GM23338 (cell line): ENCODE data around the gene GET4. TPM values are rescaled to one million over a fixed set of nuclear protein-coding genes. Genes with fewer than 3 reads are reported as not detected.

Source experiments
- ATAC-seq: fragments of 200-7000 bp; cut with Tn5 transposase; 3 replicates; pipeline ENCODE4 v1.9.1; 2020
- DNase-seq: peaks from one replicate; pipeline ENCODE4 v3.0.0-alpha.2; 2015; ENCODE audit warnings: low spot score
- H2AFZ ChIP-seq: fragments of 200-600 bp; sonication (generic); 2 replicates; pipeline ENCODE4 v1.8.0; 2016; ENCODE audit warnings: antibody characterized with exemption, mild to moderate bottlenecking, moderate library complexity
- H3F3A ChIP-seq: fragments of 200-600 bp; sonication (generic); replicated peaks from 2 replicates; pipeline ENCODE4 v1.8.0; 2017; ENCODE audit warnings: antibody characterized with exemption, mixed run types, low read depth
- H3K27ac ChIP-seq: fragments of 200-600 bp; sonication (generic); 2 replicates; pipeline ENCODE4 v1.6.1; 2016; ENCODE audit warnings: low read depth
- H3K27me3 ChIP-seq: fragments of 200-600 bp; sonication (generic); 2 replicates; pipeline ENCODE4 v1.8.0; 2016; ENCODE audit warnings: mild to moderate bottlenecking, mixed run types, moderate library complexity; ENCODE audit not compliant: insufficient read depth
- H3K36me3 ChIP-seq: fragments of 200-600 bp; sonication (generic); 2 replicates; pipeline ENCODE4 v1.8.0; 2016; ENCODE audit warnings: mild to moderate bottlenecking; ENCODE audit not compliant: insufficient read depth
- H3K4me1 ChIP-seq: fragments of 200-600 bp; sonication (generic); 2 replicates; pipeline ENCODE4 v1.8.0; 2016; ENCODE audit warnings: mild to moderate bottlenecking, moderate library complexity; ENCODE audit not compliant: insufficient read depth
- H3K4me2 ChIP-seq: fragments of 200-600 bp; sonication (generic); 2 replicates; pipeline ENCODE4 v1.7.1; 2017; ENCODE audit warnings: mixed run types
- H3K4me3 ChIP-seq: fragments of 200-600 bp; sonication (generic); 2 replicates; pipeline ENCODE4 v1.6.1; 2016; ENCODE audit warnings: mixed run types
- H3K79me2 ChIP-seq: fragments of 200-600 bp; sonication (generic); replicated peaks from 2 replicates; pipeline ENCODE4 v1.8.0; 2017; ENCODE audit warnings: mild to moderate bottlenecking; ENCODE audit not compliant: insufficient read depth
- H3K9me2 ChIP-seq: fragments of 200-600 bp; sonication (generic); 2 replicates; pipeline ENCODE4 v1.8.0; 2017; ENCODE audit not compliant: insufficient read depth
- H4K20me1 ChIP-seq: fragments of 200-600 bp; sonication (generic); replicated peaks from 2 replicates; pipeline ENCODE4 v1.8.0; 2017; ENCODE audit warnings: mild to moderate bottlenecking; ENCODE audit not compliant: insufficient read depth
- H3K27ac Mint-ChIP-seq: 2 replicates; pipeline ENCODE4 v1.8.0; 2020; ENCODE audit warnings: inconsistent platforms, mild to moderate bottlenecking, moderate library complexity, mixed read lengths
- H3K27me3 Mint-ChIP-seq: 3 replicates; pipeline ENCODE4 v1.8.0; 2022; ENCODE audit warnings: low read depth, mild to moderate bottlenecking, moderate library complexity, mixed read lengths, inconsistent platforms; ENCODE audit not compliant: insufficient read depth, poor library complexity
- H3K36me3 Mint-ChIP-seq: 3 replicates; pipeline ENCODE4 v1.8.0; 2021; ENCODE audit warnings: low read depth, mild to moderate bottlenecking, inconsistent platforms, moderate library complexity, mixed read lengths
- H3K4me1 Mint-ChIP-seq: 3 replicates; pipeline ENCODE4 v1.8.0; 2020; ENCODE audit warnings: mild to moderate bottlenecking, inconsistent platforms, mixed read lengths
- H3K4me3 Mint-ChIP-seq: 3 replicates; pipeline ENCODE4 v1.8.0; 2021; ENCODE audit warnings: moderate library complexity, mild to moderate bottlenecking, inconsistent platforms, mixed read lengths
- H3K9me3 Mint-ChIP-seq: 3 replicates; pipeline ENCODE4 v1.8.0; 2020; ENCODE audit warnings: moderate library complexity, mild to moderate bottlenecking, inconsistent platforms, mixed read lengths
- CREB1 ChIP-seq: fragments of 250-450 bp; sonication (Bioruptor Pico); IDR thresholded peaks from 2 replicates; pipeline ENCODE4 v1.5.0; 2020; ENCODE audit warnings: low read depth, mild to moderate bottlenecking, moderate library complexity
- CTCF ChIP-seq, 2 experiments: fragments of 200-600 bp in 1 of 2; sonication (generic) in 1 of 2; conservative IDR thresholded peaks; 2 replicates each; pipeline versions ENCODE4 v1.5.1 to v1.6.1; 2016 to 2017; ENCODE audit warnings: antibody characterized with exemption in 2 of 2, low read depth in 2 of 2, mild to moderate bottlenecking in 2 of 2, moderate library complexity in 1 of 2
- ETS1 ChIP-seq: IDR thresholded peaks from 2 replicates; pipeline ENCODE4 v1.6.1; 2016; ENCODE audit warnings: antibody characterized with exemption
- EZH2 ChIP-seq: fragments of 200-600 bp; sonication (generic); IDR thresholded peaks from one replicate; pipeline ENCODE4 v1.8.0; 2017; ENCODE audit warnings: antibody characterized with exemption, mild to moderate bottlenecking, low read depth; ENCODE audit not compliant: unreplicated experiment
- EZH2phosphoT487 ChIP-seq: fragments of 200-600 bp; sonication (generic); IDR thresholded peaks from one replicate; pipeline ENCODE4 v1.8.1; 2018; ENCODE audit warnings: antibody characterized with exemption; ENCODE audit not compliant: unreplicated experiment
- JUNB ChIP-seq: IDR thresholded peaks from one replicate; pipeline ENCODE4 v1.6.1; 2016; ENCODE audit warnings: antibody characterized with exemption; ENCODE audit not compliant: unreplicated experiment
- NANOG ChIP-seq: IDR thresholded peaks from 2 replicates; pipeline ENCODE4 v1.6.1; 2016; ENCODE audit warnings: antibody characterized with exemption, borderline replicate concordance
- POLR2AphosphoS5 ChIP-seq: IDR thresholded peaks from 2 replicates; pipeline ENCODE4 v1.6.1; 2016; ENCODE audit warnings: antibody characterized with exemption, low read depth
- REST ChIP-seq: IDR thresholded peaks from one replicate; pipeline ENCODE4 v1.6.1; 2018; ENCODE audit warnings: antibody characterized with exemption; ENCODE audit not compliant: unreplicated experiment
- STAT1 ChIP-seq: IDR thresholded peaks from one replicate; pipeline ENCODE4 v1.6.1; 2016; ENCODE audit warnings: antibody characterized with exemption; ENCODE audit not compliant: unreplicated experiment
- ZNF114 ChIP-seq: fragments of 250-450 bp; sonication (Bioruptor Pico); IDR thresholded peaks from 2 replicates; pipeline ENCODE4 v1.5.0; 2020; ENCODE audit warnings: mild to moderate bottlenecking, moderate library complexity
- ZNF331 ChIP-seq: fragments of 250-450 bp; sonication (Bioruptor Pico); IDR thresholded peaks from 2 replicates; pipeline ENCODE4 v1.5.0; 2020; ENCODE audit warnings: low read depth, mild to moderate bottlenecking, moderate library complexity
- ZNF462 ChIP-seq: fragments of 250-450 bp; sonication (Bioruptor Pico); IDR thresholded peaks from 2 replicates; pipeline ENCODE4 v1.5.0; 2020; ENCODE audit warnings: mild to moderate bottlenecking, moderate library complexity
- polyA plus RNA-seq: library from polyadenylated mRNA; unstranded; fragments of >200 nt; fragmentation: Nextera tagmentation; extraction: Ambion mirVana; gene quantifications from 2 replicates; pipeline ENCODE4 v1.2.1, GENCODE V29; 2016
- total RNA-seq: library from RNA; depleted of rRNA; stranded (reverse); fragments of >200 nt; shearing (Covaris generic); gene quantifications from 2 replicates; pipeline ENCODE4 v1.2.3, GENCODE V29; 2014

The GET4 gene
- total and polyA plus RNA-seq, 2 experiments from 2014 or later, result 48.0 to 79.1 TPM

GRCh38 chr7:889025-889390 lies 12.7 kb downstream of the GET4 start:
- Histone ChIP-seq H3F3A (no peaks in the 10 kb centered on the region), H3K79me2 (peaks cover 54% of the 10 kb centered on the region), H4K20me1 (peaks cover 14% of the 10 kb centered on the region), H3K4me2 (no peak overlapping the region), H3K4me3 (no peak overlapping the region), H2AFZ (no peak overlapping the region), H3K27ac (no peak overlapping the region), H3K27me3 (no peaks in the 10 kb centered on the region), H3K36me3 (0 out of 2 replicates have a peak, but pooled peaks cover 6% of the 10 kb centered on the region), H3K4me1 (no peaks in the 10 kb centered on the region; the same call in 1 of the 2 replicates), H3K9me2 (no peaks in the 10 kb centered on the region)
- DNase-seq (no peak), ATAC-seq (peak; percentile 10; the same call in 2 of the 3 replicates)
- H3K9me3 Mint-ChIP-seq, result no peaks in the 10 kb centered on the region; the same call in 2 of the 3 replicates
- H3K27ac Mint-ChIP-seq, result peak overlapping the region; percentile 31; the same call in 1 of the 2 replicates
- peaks cover 57% of the 10 kb centered on the region for H3K36me3 Mint-ChIP-seq
- no peaks in the 10 kb centered on the region for H3K27me3 Mint-ChIP-seq
- peak overlapping the region; percentile 38; the same call in 1 of the 3 replicates for H3K4me3 Mint-ChIP-seq
- TF ChIP-seq JUNB, result no peak
- TF ChIP-seq ZNF462 (CRISPR knock-in tag), result no peak
- TF ChIP-seq STAT1, result no peak
- no peak for TF ChIP-seq POLR2AphosphoS5
- TF ChIP-seq ZNF331, result no peak
- no peak for TF ChIP-seq ETS1
- TF ChIP-seq EZH2phosphoT487, result no peak
- TF ChIP-seq CTCF (conservative IDR thresholded peaks at IDR 0.05; ENCODE audit: low read depth in 2 of 2), result no peak
- TF ChIP-seq EZH2, result no peak
- no peak for TF ChIP-seq CREB1 (CRISPR knock-in tag)
- TF ChIP-seq ZNF114 (CRISPR knock-in tag), result no peak
- TF ChIP-seq REST, result no peak
- TF ChIP-seq NANOG, result no peak
- peaks cover 7% of the 10 kb centered on the region for H3K4me1 Mint-ChIP-seq
